NCI-H187 (cell line): ENCODE results near the gene CAMK2G.

Experiments
- DNase-seq, 2 experiments: peaks; one replicate each; lab custom pipeline; 2025; lab: John Stamatoyannopoulos, UW

CAMK2G gene

GRCh38 chr10:73879296-73880173 is 5.2 kb upstream of the CAMK2G start:
- peak; percentile 24 to 27 for DNase-seq

- no peak for DNase-seq
These were observed 4.0 kb upstream of the CAMK2G start for GRCh38 chr10:73878365-73878764.

- no peak for DNase-seq
These were observed 3.3 kb upstream of the CAMK2G start for GRCh38 chr10:73877533-73878160.

- no peak for DNase-seq
These were observed 2.6 kb upstream of the CAMK2G start for GRCh38 chr10:73876971-73877370.

- no peak for DNase-seq
These were observed 2.2 kb upstream of the CAMK2G start for GRCh38 chr10:73876566-73876965.

DNA sequence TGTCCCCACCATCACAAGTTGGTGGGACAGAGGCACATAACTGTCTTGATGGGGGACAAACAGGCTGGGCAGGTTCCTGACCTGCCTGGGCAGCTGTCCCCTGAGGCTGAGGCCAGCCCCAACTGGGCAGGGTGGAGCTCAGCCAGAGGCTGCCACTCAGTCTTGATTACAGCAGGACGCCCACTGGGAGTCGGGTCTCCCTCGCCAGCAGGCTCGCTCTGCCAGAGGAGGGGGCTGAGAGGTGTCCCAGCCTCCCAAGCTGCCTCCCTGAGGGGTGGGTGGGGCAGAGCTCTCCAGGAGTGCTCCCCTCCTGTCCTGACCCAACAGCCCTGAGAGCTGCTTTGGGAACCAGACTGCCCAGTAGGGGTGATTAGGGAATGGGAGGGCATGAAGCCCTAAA is 1.8 kb upstream of the CAMK2G start:
- DNase-seq = no peak

DNA sequence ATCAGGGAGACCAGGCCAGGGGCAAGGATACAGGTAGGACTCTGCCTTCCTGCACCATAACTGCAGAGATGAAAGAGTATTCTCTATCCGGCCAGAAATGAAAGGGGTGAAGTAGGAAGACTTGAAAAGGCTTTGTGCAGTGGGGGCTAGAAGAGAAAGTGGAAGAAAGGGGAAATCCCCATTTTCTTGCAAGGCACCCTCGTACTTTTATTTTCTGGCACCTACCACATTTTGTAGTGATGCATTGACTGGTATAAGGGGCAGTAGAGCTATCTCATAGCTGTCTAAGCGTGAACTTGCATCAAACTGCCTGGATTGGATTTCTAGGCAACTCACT is 752 bp upstream of the CAMK2G start:
- DNase-seq = no peak

DNA sequence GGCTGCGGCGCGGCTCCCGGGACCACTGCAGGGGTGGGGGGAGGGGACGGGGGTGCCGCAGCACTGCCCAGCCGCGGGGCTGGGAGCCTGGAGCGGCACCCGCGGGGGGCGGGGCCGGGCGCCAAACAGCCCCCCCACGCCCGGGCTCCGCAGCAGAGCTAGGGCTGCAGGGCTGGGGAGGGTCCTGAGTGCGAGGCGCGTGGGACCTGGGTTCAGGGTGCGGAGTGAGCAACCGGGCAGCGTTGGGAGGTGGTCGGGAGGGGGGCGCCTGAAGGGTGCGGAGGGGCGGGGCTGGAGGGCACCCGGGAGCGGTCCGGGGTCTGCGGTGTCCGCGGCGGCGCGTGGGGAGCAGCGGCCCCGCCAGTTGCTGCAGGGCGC is 528 bp downstream of the CAMK2G start:
- DNase-seq = no peak

DNA sequence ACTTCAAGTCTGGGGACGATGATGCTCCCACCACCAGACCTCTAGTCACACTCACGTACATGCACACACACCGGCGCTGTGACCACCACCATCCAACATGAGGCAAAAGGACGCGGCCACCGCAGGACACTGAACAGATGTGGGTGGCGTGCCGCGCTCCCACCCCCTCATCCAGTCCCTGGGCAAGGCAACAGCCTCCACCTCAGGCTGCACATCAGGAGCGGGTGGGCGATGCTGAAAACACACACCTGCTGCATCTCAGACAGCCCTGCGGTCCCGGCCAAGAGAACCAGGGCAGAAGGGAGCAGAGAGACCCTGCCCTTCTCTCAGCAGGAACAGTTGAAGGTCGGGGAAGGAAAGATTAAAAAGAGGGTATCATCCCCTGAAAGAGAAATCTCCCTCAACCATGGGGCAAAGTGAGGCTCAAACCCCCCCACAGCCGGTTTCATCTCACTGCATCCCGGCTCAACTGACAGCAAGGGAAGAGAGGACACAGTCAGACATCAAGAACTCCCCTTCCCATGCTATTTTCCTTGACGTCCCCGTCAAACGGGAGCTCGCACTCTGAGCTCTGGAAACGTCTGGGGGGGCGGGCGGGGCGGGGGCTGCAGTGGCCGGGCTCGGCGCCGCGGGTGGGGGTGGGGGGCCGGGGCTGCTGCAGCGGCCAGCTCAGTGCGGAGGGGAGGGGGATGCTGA is 1.1 kb downstream of the CAMK2G start:
- DNase-seq = no peak

GRCh38 chr10:73872190-73872710 is 2.1 kb downstream of the CAMK2G start:
- DNase-seq = no peak

GRCh38 chr10:73871295-73872189 is 2.8 kb downstream of the CAMK2G start:
- no peak for DNase-seq

GRCh38 chr10:73868655-73869195 is 5.6 kb downstream of the CAMK2G start:
- no peak for DNase-seq

GRCh38 chr10:73867871-73868631 is 6.3 kb downstream of the CAMK2G start:
- no peak for DNase-seq

- no peak for DNase-seq
These were observed 7.1 kb downstream of the CAMK2G start for GRCh38 chr10:73867126-73867807.

GRCh38 chr10:73866621-73867020 is 7.7 kb downstream of the CAMK2G start:
- DNase-seq = no peak

DNA sequence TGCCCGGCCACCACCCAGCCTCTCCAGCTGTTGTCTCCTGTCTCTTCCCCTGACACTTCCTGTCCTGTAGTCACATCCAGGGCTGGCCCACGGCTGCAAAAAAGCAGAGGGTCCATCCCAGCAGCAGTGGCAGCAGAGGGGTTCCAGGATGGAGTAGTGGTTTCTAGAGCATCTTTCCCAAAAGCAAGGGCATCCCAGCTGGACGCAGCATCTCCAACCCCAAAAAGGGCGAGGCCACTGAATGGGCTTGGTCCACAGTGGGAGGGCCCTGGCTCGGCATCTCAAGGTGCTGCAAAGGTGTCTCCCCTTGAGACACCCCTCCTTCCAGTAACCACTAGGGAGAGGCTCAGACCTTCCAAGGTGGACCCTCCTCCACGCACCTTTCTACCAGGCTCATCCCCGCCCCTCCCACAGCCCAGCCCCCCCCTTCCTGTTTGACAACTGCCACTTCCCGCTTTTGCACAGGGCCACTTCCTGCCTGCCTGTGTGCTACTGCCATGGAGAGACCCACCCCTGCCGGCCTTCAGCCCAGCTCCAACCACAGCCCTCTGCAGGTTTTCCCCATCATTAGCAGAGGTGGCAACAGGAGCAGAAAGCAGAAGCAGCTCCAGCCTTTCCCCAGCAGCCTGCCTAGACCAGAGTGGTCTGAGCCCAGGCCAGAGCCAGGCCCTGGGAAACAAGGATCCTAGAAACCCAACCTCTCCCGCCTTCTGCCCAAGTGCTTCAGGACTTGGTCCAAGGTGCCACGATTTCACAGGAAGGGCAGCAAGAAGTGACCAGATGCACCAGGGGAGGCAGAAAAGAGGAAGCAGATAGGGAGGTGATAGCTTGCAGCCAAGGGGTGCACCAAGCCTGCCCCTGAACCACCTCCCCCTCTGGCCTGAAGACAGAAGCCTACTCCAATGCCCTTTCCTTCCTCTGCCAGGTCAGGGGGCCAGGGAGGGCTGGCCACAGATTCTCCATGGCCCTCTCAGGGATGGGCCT is 8.6 kb downstream of the CAMK2G start:
- DNase-seq = no peak

GRCh38 chr10:73865107-73865458 is 9.3 kb downstream of the CAMK2G start:
- DNase-seq = no peak

DNA sequence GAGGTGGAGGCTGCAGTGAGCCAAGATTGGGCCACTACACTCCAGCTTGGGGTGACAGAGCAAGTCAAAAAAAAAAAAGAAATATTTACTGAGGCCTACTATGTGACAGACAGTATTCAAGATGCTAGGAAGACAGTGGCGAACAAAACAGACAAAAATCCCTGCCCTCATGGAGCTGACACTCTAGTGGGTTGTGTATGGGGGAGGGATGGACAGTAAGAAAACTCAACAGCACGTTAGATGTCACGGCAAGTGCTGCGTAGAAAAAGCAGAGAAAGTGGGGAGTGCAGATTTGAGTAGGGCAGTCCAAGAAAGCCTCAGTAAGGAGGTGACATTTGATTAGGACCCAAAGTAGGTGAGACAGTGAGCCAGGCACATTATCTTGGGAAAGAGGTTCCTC is 10.1 kb downstream of the CAMK2G start:
- no peak for DNase-seq
